BLaER1 treated with 17β-estradiol and CSF1 and Interleukin-3, amounts not matched to agents 10 nM and 100 nM (cell line): ENCODE results near the gene KRTAP26-1.

ENCODE experiments used
- H3K27ac ChIP-seq, 11 experiments: shearing (Covaris generic); formaldehyde crosslinking; 2 replicates each; pipeline ENCODE4 v1.8.1; 2022
- H3K27me3 ChIP-seq, 11 experiments: shearing (Covaris generic); formaldehyde crosslinking; 2 replicates each; pipeline ENCODE4 v1.8.1; 2022
- H3K36me3 ChIP-seq, 11 experiments: shearing (Covaris generic); formaldehyde crosslinking; 2 replicates each; pipeline ENCODE4 v1.8.1; 2022
- H3K4me1 ChIP-seq, 10 experiments: shearing (Covaris generic); formaldehyde crosslinking; 2 replicates each; pipeline ENCODE4 v1.8.1; 2022
- H3K4me2 ChIP-seq, 11 experiments: shearing (Covaris generic); formaldehyde crosslinking; 2 replicates each; pipeline ENCODE4 v1.8.1; 2022
- H3K4me3 ChIP-seq, 10 experiments: shearing (Covaris generic); formaldehyde crosslinking; 2 replicates each; pipeline ENCODE4 v1.8.1; 2022
- H3K9ac ChIP-seq, 11 experiments: shearing (Covaris generic); formaldehyde crosslinking; 2 replicates each; pipeline ENCODE4 v1.8.1; 2022
- H3K9me3 ChIP-seq, 11 experiments: shearing (Covaris generic); formaldehyde crosslinking; replicated peaks in 1 of 11; 2 replicates each; pipeline ENCODE4 v1.8.1; 2022
- H4K20me1 ChIP-seq, 11 experiments: shearing (Covaris generic); formaldehyde crosslinking; 2 replicates each; pipeline ENCODE4 v1.8.1; 2022
- Cebpa-rat ChIP-seq, 11 experiments: shearing (Covaris generic); IDR thresholded peaks; 2 replicates each; pipeline ENCODE4 v1.8.1; 2022

KRTAP26-1 gene, protein sequence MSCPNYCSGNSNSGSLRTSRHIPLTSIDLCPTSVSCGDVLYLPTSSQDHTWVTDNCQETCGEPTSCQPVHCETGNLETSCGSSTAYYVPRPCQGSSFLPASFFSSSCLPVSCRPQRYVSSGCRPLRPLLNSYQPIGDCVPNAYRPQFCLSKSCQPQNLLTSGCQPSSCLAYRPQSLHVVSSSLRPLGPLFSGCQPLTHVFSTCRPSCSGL

GRCh38 chr21:30320215-30320614 is at the start of gene KRTAP26-1:
Gene KRTAP26-1, minus strand, starts transcription at chr21:30320315. Its CDS starts 280 bp downstream, at chr21:30320035.
- Histone ChIP-seq H3K4me1 (no peaks in the 10 kb centered on the region), H3K4me3 (no peak within 1 kb of the TSS), H4K20me1 (no peaks in the 10 kb centered on the region), H3K36me3 (no peaks in the 10 kb centered on the region), H3K9ac (no peak within 1 kb of the TSS), H3K27me3 (no peaks in the 10 kb centered on the region), H3K4me2 (no peak within 1 kb of the TSS), H3K9me3 (no peaks in the 10 kb centered on the region), H3K27ac (no peak within 1 kb of the TSS; a peak in 1 of 22 replicates)
- TF ChIP-seq Cebpa-rat (IDR thresholded peaks at IDR 0.05), result no peak

- H3K9ac ChIP-seq, result no peak overlapping the region
- H3K4me1 ChIP-seq, result no peaks in the 10 kb centered on the region
- no peak overlapping the region for H3K4me3 ChIP-seq
- no peaks in the 10 kb centered on the region for H3K9me3 ChIP-seq
- H3K36me3 ChIP-seq, result no peaks in the 10 kb centered on the region
- TF ChIP-seq Cebpa-rat (IDR thresholded peaks at IDR 0.05), result no peak
- H3K27me3 ChIP-seq, result no peaks in the 10 kb centered on the region
- H3K4me2 ChIP-seq, result no peak overlapping the region
- H3K27ac ChIP-seq, result no peak overlapping the region
- H4K20me1 ChIP-seq, result no peaks in the 10 kb centered on the region
Observed at GRCh38 chr21:30355906-30356305, 35.8 kb upstream of the KRTAP26-1 start.

DNA sequence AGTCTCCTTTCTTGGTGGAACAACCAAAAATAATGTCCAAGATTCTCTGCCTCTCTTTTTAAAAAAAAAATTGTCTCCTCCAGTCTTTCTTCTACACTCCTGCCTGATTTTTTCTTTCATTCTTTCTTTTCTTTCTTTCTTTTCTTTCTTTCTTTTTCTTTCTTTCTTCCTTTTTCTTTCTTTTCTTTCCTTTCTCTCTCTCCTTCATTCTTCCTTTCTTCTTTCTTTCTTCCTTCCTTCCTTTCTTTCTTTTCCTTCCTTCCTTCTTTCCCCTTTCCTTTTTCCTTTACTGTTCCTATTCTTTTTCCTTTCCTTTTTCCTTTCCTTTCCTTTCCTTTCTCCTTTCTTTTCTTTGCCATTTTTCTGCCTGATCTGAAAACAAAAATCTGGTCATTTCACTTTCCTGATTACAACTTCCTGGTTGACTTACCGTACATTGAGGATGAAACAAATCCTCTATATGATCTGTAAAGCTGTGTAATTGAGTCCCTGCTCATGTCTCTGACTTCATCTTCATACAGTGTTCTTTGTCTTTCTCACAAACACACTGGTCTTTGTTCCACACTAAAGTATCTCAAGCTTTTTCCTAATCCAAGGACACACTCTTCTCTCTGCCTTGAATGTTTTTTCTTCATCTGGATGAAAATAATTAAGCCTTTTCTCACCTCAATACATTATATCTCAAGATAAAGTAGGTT is 34.3 kb upstream of the KRTAP26-1 start:
- H3K4me2 ChIP-seq, result no peak overlapping the region
- no peak overlapping the region for H3K27ac ChIP-seq
- no peaks in the 10 kb centered on the region for H3K9me3 ChIP-seq
- H3K4me1 ChIP-seq, result no peaks in the 10 kb centered on the region
- H3K9ac ChIP-seq, result no peak overlapping the region
- no peaks in the 10 kb centered on the region for H3K36me3 ChIP-seq
- no peak overlapping the region for H3K4me3 ChIP-seq
- no peaks in the 10 kb centered on the region for H3K27me3 ChIP-seq
- TF ChIP-seq Cebpa-rat (IDR thresholded peaks at IDR 0.05), result no peak
- no peaks in the 10 kb centered on the region for H4K20me1 ChIP-seq

DNA sequence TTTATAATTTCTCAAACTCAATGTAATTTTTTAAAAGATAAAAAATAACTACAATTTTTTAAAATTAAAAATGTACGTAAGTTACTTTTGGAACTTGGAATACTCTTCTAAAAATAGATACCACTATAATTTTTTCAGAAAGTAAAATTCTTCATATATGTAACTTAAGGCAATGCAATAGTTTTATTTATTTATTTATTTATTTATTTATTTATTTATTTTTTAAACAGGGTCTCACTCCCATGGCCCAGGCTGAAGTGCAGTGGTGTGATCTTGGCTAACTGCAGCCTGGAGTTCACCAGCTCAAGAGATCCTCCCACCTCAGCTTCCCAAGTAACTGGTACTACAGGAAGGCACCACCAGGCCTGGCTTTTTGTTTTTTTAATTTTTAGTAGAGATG is 31.4 kb upstream of the KRTAP26-1 start:
- Histone ChIP-seq H3K9me3 (peaks cover 0 to 4% (median 0%) of the 10 kb centered on the region in 11 experiments; a peak in 3 of 22 replicates), H3K9ac (no peak overlapping the region), H3K4me2 (no peak overlapping the region), H3K27me3 (no peaks in the 10 kb centered on the region), H4K20me1 (no peaks in the 10 kb centered on the region), H3K36me3 (no peaks in the 10 kb centered on the region), H3K27ac (no peak overlapping the region), H3K4me1 (no peaks in the 10 kb centered on the region), H3K4me3 (no peak overlapping the region)
- no peak for TF ChIP-seq Cebpa-rat (IDR thresholded peaks at IDR 0.05)

- Histone ChIP-seq H3K4me3 (no peak overlapping the region), H3K27ac (no peak overlapping the region), H3K36me3 (no peaks in the 10 kb centered on the region), H3K4me2 (no peak overlapping the region), H3K27me3 (no peaks in the 10 kb centered on the region), H3K9ac (no peak overlapping the region), H3K4me1 (no peaks in the 10 kb centered on the region), H4K20me1 (no peaks in the 10 kb centered on the region), H3K9me3 (peaks cover 9 to 22% (median 16%) of the 10 kb centered on the region in 11 experiments; a peak in 17 of 22 replicates)
- TF ChIP-seq Cebpa-rat (IDR thresholded peaks at IDR 0.05), result no peak
Observed at GRCh38 chr21:30349572-30349971, 29.5 kb upstream of the KRTAP26-1 start.

DNA sequence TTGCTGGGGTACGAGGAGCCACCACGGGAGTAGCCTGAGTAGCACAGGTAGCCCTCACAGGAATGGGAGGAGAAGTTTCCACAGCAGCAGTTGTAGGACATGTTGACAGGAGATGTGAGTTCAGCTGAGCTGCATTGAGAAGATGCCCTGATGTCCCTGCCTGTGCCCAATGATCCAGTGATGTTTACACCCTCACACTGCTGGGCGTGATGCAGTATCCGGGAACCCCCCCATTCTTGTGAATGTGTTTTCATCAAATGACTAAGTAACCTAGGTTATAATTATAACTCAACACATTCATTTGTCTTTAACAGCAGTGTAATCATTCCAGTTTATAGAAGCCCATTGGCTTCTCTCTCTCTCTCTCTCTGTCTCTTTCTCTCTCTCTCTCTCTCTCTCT is 28.4 kb upstream of the KRTAP26-1 start, which contains the start of gene KRTAP23-1:
Gene KRTAP23-1 (minus strand): TSS at position 101 of the 400 bp plus-strand sequence. CDS start 0 bp downstream, at position 101.
- H3K27me3 ChIP-seq, result no peaks in the 10 kb centered on the region
- no peak for TF ChIP-seq Cebpa-rat (IDR thresholded peaks at IDR 0.05)
- no peak within 1 kb of the TSS for H3K27ac ChIP-seq
- no peaks in the 10 kb centered on the region for H3K4me1 ChIP-seq
- no peak within 1 kb of the TSS for H3K4me2 ChIP-seq
- no peak within 1 kb of the TSS for H3K4me3 ChIP-seq
- no peaks in the 10 kb centered on the region for H4K20me1 ChIP-seq
- H3K36me3 ChIP-seq, result no peaks in the 10 kb centered on the region
- peaks cover 9 to 27% (median 19%) of the 10 kb centered on the region in 11 experiments; a peak in 18 of 22 replicates for H3K9me3 ChIP-seq
- no peak within 1 kb of the TSS for H3K9ac ChIP-seq

GRCh38 chr21:30345014-30345413 is 24.9 kb upstream of the KRTAP26-1 start:
- no peak for TF ChIP-seq Cebpa-rat (IDR thresholded peaks at IDR 0.05)
- Histone ChIP-seq H3K36me3 (no peaks in the 10 kb centered on the region), H3K4me2 (no peak overlapping the region), H3K9ac (no peak overlapping the region), H3K4me3 (no peak overlapping the region), H4K20me1 (no peaks in the 10 kb centered on the region), H3K27ac (no peak overlapping the region), H3K9me3 (peaks cover 9 to 27% (median 19%) of the 10 kb centered on the region in 11 experiments; a peak in 18 of 22 replicates), H3K27me3 (no peaks in the 10 kb centered on the region), H3K4me1 (no peaks in the 10 kb centered on the region)

- H3K36me3 ChIP-seq, result no peaks in the 10 kb centered on the region
- TF ChIP-seq Cebpa-rat (IDR thresholded peaks at IDR 0.05), result no peak
- no peak overlapping the region for H3K9ac ChIP-seq
- H3K27ac ChIP-seq, result no peak overlapping the region
- H3K4me3 ChIP-seq, result no peak overlapping the region
- H3K4me2 ChIP-seq, result no peak overlapping the region
- no peaks in the 10 kb centered on the region for H3K4me1 ChIP-seq
- no peaks in the 10 kb centered on the region for H3K27me3 ChIP-seq
- peaks cover 7 to 18% (median 16%) of the 10 kb centered on the region in 11 experiments; a peak in 18 of 22 replicates for H3K9me3 ChIP-seq
- no peaks in the 10 kb centered on the region for H4K20me1 ChIP-seq
Observed at GRCh38 chr21:30340714-30341573, 20.8 kb upstream of the KRTAP26-1 start.

GRCh38 chr21:30338717-30339116 is 18.6 kb upstream of the KRTAP26-1 start:
- H4K20me1 ChIP-seq, result no peaks in the 10 kb centered on the region
- no peak overlapping the region for H3K27ac ChIP-seq
- H3K4me1 ChIP-seq, result no peaks in the 10 kb centered on the region
- H3K9ac ChIP-seq, result no peak overlapping the region
- H3K36me3 ChIP-seq, result no peaks in the 10 kb centered on the region
- no peaks in the 10 kb centered on the region for H3K9me3 ChIP-seq
- TF ChIP-seq Cebpa-rat (IDR thresholded peaks at IDR 0.05), result no peak
- no peak overlapping the region for H3K4me2 ChIP-seq
- H3K4me3 ChIP-seq, result no peak overlapping the region
- H3K27me3 ChIP-seq, result no peaks in the 10 kb centered on the region
